NCI-H774 (cell line): ENCODE measurements around the gene WNT8B.

Experiments used
- DNase-seq: peaks from one replicate; lab custom pipeline; 2025; lab: John Stamatoyannopoulos, UW

WNT8B gene

DNA sequence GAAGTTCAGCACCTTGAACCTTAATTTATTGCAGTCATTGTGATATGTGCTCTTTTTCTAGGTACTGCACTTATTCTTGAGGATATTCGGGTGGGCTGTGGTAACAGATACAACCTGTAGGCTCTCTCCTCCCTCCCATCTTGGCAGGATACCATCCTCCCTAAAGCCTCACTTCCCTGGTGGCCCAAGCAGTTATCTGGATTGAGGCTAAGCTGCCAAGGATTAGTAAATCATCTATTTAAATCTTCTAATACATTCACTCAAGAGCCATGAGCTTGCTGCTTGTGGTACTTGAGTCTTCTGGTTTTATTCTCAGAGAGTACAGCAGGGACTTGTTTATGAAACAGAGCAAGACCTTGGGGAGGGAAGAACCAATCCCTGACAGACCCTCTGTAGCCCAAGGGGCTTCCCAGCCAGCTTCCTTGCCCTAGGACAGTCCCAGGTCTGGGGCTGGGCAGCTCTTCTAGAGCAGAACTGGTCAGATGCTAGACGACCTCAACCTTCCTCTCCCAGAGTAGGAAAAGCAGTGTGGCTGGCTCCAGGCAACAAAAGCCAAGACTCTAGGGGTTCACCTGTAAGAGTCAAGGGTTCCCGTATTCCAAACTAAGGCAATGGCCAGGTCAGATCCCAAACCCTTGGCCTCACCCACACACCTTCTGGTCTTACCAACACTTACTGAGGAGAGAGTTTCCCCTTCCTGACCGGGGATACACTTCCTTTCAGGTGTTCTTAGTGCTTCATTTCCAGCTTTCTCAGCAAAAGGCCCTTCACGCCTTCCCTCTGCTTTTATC is 21.3 kb downstream of the WNT8B start:
- DNase-seq: no peak

DNA sequence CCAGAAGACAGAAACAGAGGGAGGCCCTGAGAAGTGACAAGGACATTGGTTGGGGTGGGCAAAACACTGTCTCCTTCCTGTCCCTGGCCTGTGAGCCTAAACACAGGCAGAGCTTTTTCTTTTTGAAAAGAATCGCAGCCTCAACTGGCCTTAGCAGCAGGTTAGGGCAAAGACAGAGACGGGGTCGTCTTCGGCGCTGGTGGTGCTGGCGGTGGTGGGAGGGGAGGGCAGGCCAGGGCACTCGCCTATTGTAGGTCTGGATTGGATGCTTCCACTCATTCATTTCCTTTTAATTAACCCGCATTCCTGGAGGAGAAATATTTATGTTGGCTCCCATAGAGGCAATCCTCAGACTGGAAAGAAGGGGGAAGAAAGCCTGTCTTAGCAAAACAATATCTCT is 22.6 kb downstream of the WNT8B start:
- DNase-seq: no peak

DNA sequence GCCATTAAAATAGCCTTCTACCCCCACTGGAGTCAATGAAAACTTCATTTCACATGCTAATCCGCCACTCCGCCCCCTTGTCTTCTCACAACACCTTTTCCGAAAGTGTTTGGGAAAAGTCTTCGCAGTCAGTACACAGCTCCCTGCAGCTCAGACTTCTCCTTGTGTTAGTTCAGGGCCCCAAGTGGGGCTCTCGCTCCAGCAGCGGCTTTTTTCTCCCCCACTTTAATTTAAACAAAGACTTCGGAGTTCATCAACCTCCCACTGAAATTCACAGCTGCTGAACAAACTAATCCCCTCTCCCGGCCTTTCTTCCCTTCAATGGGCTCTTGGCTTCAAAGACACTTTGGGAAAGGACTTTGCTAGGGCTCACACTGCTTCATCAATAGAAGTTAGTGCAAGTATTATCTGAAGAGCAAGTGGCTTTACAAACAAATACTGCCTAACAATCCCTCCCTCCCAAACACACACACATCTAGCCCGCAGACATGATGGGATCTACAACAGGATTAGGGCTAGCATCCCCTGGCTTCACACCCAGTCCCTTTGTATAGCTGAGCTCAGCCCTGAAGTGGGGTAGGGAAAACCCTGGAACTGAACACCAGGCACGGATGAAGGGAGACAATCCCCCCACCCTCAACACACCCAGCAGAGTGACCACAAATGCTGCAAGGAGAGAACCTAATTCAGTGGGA is 23.1 kb downstream of the WNT8B start:
- no peak for DNase-seq

DNA sequence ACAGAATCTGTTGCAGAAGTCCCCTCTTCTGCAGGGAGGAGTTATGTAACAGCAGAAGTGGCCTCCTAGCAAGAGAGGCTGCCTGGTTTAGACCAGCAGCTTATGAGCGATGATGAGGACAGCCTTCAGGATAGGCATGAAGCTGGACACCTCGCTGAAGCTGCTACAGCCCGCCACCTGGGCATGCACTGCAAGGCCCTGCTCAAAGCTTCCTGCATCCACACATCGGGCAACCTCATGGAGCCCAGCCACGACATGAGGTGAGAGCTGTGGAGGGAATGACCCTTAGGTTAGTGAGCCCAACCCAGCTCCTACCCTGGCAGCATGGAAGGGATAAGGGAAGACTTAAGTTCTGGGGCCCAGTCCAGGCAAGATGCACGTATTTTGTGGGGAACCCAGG is 24.7 kb downstream of the WNT8B start:
- DNase-seq: no peak

DNA sequence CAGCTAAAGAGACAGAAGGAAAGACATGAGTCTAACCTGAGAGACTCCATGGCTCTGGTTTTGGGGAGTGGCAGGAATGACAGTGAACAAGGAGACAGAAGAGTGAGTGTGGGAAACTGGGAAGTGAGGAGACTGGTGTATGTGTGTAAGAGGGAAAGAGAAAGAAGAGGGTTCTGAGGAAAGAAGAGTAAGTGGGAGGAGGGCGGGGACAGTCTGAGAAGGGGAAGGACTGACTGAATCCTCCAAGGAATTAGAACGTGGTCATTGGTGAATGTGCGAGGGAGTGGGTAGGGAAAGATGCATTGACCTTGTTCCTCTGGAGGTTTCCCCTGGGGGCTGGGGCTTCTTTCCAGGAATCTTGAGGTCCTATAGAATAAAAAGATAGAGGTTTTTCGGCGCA is 26.6 kb downstream of the WNT8B start:
- DNase-seq: no peak

DNA sequence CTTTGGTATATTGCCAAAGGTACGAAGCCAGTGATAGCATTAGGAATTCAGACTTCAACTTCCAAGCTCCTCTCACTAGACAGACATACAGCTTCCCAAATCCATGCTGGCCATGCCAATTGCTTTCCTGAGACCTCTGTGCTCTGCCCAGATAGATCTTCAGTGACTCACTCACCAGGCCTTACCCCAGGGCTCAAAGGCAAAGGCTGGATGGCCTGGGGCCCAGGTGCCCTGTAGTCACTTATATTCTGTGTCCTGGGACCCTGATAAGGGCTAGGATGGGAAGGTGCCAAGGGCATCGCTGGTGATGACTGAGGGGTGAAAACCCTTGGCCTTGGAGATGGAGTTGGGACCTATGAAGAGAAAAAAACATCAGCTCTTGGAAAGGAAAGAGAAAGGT is 27.7 kb downstream of the WNT8B start:
- no peak for DNase-seq

DNA sequence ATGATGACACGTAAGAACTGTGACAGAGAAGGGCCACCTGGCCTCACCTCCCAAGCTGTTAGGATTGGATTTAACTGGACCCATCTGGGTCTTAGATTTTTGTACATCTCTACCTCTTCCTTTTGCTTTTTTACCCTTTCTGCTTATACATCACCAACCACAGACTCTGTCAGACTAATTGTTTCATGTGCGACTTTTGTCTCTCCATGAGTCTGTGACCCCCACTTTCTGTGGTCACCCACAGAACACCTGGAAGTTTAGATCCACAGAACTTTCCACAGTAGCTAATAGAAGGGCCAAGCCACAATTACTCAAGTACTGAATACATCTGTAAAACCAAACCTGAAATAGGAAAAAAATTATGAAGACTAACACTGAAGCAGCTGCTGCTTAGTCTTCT is 33.8 kb downstream of the WNT8B start:
- no peak for DNase-seq

DNA sequence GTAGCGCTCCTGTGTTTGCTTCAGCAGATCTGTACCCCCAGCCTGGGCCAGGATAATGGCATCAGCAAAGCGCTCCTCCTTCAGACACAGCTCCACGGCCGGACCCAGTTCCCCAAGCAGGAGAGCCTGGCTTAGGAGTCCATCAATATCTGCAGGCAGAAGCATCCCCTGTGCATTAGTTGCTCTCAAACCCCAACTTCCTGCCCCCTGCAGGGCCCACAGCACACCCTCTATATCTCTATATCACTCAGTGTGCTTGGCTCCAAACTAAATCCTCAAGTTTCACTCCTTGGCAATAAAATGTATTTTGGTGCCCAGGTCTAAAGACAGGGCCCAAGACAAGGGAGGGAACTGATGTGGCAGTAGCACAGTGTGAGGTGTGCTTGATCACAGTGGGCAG is 35.2 kb downstream of the WNT8B start:
- DNase-seq: no peak

DNA sequence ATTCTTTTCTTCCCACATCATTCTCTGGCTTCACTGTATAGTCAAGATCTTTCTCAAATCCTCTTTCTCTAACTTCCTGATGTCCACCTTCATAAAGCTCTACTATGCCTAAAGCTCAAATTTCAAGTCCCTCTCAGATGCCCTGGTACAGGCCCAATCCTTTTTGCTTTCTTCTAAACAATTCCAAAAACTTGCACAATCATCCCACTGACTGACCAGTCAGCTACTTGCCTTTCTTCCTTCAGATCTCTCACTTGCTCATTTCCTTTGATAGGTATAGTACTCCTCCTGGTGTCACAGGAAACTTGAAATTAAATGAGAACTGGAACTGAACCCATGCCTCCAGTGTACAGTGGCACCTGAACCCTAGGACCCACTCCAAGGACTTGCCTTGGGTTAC is 38.6 kb downstream of the WNT8B start:
- DNase-seq: no peak

DNA sequence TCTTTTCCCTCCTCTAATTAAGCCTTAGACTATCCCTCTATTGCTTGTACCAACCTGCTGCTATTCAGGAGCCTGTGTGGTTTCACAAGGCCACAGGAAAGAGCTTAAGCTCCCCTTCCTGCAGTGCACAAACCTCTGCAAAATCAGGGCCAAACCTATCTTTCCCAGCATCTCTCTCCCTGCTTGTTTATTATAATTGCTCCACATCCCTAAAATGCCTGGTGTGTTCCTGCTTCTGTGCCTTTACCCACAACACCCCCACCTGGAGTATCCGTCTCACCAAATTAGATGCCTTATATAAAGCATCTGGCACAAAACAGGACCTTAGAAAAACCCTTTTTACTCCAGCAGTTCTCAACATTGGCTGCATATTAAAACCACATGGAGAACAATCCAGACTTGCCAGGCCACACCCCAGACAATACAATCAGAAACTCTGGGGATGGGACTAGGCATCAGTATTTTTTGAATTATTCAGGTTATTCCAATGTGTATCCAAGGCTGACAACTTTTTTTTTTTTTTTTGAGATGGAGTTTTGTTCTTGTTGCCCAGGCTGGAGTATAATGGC is 40.2 kb downstream of the WNT8B start:
- DNase-seq: no peak

DNA sequence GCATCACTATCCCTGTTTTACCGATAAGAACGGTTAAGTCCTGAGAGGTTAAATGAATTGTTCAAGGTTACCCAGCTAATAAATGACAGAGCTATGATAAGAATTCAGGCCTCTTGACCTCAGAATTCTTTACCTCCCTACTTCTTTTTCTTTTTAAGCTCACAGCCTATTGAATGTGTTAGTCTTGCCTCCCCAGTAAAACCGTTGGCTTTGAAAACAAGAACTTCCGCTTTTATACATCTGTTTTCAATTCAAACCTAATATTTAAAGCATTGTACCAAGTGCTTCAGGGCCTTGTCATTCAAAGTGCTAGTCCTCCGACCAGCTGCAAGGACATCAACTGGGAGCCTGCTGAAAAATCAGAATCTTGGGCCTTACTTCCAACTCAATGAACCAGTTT is 41.3 kb downstream of the WNT8B start:
- DNase-seq: no peak

DNA sequence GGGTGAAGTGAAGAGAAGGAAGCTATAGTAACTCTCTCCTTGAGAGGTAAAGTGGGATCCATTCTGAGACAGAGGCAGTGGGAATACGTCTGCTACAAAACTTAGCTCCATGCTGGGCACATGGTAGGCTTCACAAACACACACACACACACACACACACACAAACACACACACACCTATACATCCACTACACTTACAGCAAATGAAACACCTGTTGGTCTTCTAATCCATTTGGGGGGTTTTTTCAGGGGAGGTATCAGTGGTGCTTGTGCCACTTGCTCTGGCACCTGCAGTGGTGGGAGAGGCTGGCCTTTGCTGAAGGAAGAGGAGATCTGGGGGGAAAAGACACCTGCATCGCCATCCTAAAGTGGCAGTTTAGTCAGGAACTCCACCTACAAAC is 42.4 kb downstream of the WNT8B start:
- DNase-seq: no peak

DNA sequence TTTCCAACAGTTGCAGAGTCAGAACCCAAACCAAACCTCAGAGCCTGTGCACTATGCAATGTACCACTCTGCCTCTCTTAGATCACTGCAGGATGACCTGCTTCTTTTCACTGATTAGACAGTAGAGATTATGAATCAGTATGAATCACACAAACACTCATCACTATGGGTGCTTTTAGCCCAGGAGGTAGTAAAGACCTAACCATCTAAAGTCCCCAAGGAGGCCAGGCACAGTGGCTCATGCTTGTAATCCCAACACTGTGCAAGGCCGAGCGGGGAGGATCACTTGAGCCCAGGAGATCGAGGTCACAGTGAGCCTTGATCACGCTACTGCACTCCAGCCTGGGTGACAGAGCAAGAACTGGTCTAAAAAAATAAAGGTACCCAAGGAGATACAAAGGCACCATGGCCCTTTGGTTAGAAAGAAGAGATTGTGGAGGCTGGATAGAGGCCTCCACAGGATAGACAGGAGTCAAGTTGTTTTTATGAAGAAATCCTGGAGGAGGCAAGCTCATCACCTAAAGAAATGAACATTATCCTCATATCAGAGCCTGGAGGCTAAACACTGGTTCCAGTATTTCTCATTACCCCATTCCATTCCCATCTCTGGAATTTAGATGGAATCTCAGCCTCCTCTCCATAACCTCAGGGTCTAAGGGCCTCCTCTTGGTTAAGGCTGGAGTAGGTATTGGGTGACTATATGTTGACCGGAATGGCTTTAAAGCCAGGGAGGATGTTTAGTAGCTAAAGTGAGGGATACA is 44.0 kb downstream of the WNT8B start:
- no peak for DNase-seq

DNA sequence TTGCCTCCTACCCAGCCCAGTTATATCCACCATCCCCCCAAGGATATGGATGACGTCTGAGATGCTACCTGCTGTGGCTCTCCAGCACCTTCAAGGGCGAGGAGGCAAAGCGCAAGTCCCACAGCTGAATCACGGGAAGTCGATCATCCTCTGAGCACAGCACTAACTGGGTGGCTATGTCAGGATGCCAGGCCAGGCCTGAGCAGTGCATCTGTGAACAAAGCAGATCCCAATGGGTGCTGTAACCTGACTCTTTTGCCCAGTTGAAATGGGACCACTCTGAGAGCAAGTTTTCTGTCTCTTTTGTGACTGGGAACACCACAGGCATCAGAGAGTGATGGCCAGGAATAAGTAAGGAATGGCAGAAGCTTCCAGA is 44.5 kb downstream of the WNT8B start:
- no peak for DNase-seq

DNA sequence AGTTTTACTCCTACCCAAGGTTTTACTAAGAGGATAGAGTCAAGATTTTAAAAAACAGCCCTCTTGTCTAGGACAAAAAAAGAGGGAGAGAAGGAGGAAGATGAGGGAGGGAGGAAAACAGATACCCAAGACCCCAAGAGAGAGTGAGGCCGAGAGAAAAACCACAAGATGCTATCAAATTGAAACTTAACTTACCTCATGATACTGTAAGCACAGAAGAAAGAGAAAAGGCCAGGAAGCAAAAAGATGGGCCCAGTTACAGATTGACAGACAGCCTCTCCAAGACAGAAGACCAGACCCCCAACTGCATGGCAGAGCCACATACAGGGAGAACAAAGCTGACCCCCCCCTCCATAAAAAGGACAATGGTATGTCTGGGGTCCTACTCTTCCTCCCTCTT is 45.5 kb downstream of the WNT8B start:
- no peak for DNase-seq

DNA sequence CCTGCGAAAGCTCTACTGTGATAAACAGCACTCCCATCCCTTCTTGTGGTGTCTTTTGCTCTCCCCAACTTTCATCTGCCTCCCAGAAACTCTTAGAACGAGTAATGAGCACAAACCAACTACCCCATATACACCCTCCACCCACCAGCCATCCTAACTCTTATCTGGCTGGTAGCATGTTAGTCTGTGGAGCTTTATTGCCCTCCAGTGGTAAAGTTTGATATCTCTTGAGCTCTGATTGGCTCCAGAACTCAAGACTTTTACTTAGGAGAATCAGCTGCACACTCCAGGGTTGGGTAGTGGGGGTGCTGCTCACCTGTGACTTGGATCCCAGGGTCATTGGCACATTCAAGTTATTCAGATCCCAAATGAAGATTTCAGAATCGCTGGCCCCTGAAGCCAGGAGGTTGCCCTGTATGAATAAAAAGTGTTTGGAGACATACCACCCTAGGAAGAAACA is 45.9 kb downstream of the WNT8B start:
- DNase-seq: no peak

DNA sequence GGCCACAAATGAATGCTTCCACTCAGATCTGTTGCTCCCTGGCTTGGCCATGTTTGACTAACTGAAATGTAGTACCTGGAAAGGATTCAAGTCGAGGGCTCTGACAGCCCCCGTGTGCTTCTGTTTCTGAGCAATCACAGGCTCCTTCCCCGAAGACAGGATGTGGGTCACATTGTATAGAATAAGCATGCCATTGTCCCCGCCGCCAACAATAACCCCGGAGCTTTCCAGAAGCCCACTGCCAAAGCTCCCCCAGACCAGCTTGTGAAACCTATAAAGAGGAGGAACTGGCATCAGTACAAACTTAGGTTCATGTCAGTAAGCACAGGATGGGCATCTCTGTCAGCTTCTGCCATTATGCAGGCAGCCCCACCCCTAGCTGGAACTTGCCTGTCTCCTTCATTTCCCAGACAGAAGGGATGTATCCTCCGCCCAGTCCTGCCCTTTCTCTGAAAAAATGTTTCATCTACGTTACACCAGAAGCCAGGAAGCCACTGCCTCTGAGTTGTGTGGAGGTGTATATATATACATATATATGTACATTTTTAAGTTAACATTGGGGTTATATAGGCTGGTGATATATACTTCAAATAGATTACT is 46.5 kb downstream of the WNT8B start:
- no peak for DNase-seq

DNA sequence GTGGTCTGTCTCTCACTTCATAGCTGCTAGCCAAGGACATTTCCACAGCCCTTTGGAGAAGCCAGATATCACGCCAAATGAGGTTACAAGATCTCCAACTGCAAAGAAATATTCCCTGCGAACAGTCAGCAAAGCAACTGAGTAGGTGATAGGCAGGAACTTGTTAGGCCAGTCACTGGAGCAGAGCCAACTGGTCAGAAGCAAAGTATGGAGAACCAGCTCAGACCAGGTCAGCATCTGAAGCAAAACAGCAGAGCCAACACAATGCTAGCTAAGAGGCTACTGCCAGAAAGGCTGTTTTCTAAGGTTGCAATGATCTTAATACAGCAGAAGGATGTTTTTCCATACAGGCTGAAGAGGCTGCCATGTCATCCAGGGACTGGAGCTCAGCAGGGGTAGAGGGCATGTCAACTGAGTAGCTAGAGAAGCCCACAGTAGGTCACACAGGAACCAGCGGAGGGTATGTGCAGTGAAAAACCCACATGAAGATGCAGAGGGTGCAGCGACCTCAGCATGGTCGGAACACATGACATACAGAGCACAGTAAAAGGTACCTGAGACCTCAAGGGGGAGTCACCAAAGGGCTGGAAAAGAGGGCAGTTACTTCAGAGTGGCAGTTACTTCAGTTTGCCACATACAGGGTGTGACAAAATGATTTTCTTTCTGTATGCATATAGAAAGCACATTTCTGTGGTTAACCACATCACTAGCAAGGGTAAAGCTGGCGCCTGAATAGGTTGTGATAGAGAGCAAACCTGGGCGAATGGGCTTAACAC is 47.9 kb downstream of the WNT8B start:
- DNase-seq: no peak

DNA sequence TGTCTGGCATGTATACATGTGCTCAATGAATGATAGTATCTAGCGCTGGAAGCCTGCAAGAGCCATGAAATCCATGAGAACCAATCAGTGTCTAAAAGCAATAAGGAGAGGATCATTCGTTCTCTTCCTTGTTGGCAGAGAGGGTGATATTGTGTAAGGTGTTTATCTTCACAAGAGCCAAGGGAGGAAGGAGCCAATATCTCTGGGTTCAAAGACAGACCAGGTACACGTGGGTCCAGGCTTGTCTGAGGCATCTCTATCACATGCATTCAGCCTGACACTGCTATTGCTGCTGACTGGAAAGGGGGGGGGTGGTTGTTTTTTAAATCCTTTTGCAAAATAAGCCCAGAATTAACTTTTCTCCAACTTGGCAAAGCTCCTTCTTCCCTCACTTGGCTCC is 52.8 kb downstream of the WNT8B start:
- DNase-seq: no peak

DNA sequence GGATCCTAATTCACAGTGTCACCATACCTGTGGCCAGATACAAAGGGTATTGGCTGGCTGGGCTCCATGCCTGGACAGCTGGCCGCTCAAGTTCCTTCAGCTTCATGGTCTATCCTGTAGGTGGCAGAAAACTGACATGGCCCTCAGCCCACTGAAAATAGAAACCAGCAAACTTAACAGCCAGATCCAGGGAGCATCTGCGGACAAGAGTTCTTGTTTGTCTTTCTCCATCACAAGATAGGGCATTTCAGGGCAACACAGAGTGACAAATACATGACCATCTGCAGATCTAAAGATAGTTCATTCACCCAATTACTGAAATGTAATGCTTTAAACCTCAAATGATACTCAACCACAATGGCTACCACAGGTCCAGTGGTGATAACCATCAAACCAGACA is 54.0 kb downstream of the WNT8B start:
- no peak for DNase-seq

DNA sequence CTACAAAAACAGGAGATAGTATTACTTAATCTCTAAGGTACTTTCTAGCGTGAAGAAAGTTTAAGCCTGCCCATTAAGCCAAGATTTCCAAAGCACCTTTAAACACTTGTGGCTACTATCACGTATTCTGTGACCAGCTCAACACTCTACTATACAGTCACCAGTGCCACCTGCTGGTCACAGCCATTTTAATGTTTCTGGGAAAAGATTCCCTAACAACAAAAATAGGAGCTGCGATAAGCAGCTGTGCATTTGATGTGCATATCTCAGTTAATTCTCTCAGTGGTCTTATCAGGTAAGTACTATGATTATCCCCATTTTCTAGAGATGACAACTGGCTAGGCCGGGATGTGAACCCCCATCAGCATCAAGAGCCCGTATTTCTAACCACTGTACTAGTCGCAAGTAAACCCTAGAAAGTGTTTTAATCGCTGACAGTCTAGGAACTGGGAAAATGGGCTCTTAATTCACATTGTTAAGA is 56.0 kb downstream of the WNT8B start:
- no peak for DNase-seq
